Tibial artery (tissue), 4 donors: ENCODE results near the gene ACBD4.
A peak's percentile ranks its signal among the peaks of the same experiment; 100 is the strongest.

Experiments used
- DNase-seq, 2 donors: peaks; one replicate each; pipeline ENCODE4 v3.0.0-alpha.2; 2019
- H3K27ac ChIP-seq, 2 donors: fragments of 200-600 bp; sonication (generic) in 1 of 2; 1 replicate in 1 of 2; 2 replicates in 1 of 2; pipeline ENCODE4 v1.5.1; 2018 to 2019; ENCODE audit warnings: mild to moderate bottlenecking in 1 of 2
- H3K27me3 ChIP-seq, 2 donors: fragments of 200-600 bp; sonication (generic) in 1 of 2; one replicate each; pipeline versions ENCODE4 v1.5.1 to v1.6.0; 2016 to 2019
- H3K36me3 ChIP-seq, 3 donors: fragments of 200-600 bp; sonication (generic) in 2 of 3; one replicate each; pipeline ENCODE4 v1.5.1; 2016 to 2019; ENCODE audit warnings: mild to moderate bottlenecking in 2 of 3
- H3K4me1 ChIP-seq, 4 donors: fragments of 200-600 bp; sonication (generic) in 2 of 4; 1 replicate in 3 of 4; 2 replicates in 1 of 4; pipeline ENCODE4 v1.5.1; 2016 to 2019
- H3K4me3 ChIP-seq, 2 donors: fragments of 200-600 bp; sonication (generic) in 1 of 2; 1 replicate in 1 of 2; 2 replicates in 1 of 2; pipeline ENCODE4 v1.5.1; 2018 to 2019; ENCODE audit warnings: mild to moderate bottlenecking in 2 of 2
- H3K9me3 ChIP-seq, 3 donors: fragments of 200-600 bp; sonication (generic) in 1 of 3; one replicate each; pipeline ENCODE4 v1.5.1; 2016 to 2019
- CTCF ChIP-seq, 2 experiments: fragments of 200-600 bp in 1 of 2; fragments of 450-650 bp in 1 of 2; IDR thresholded peaks; one replicate each; pipeline ENCODE4 v1.5.1; 2017 to 2019; ENCODE audit warnings: antibody characterized with exemption in 2 of 2, mild to moderate bottlenecking in 1 of 2, moderate library complexity in 1 of 2
- intact Hi-C: fragments of 100-400 bp; cut with DNase I; formaldehyde crosslinking; loops from one replicate; pipeline ENCODE4 v1.15.0; 2023; ENCODE audit warnings: low total_unique reads

The ACBD4 gene

DNA sequence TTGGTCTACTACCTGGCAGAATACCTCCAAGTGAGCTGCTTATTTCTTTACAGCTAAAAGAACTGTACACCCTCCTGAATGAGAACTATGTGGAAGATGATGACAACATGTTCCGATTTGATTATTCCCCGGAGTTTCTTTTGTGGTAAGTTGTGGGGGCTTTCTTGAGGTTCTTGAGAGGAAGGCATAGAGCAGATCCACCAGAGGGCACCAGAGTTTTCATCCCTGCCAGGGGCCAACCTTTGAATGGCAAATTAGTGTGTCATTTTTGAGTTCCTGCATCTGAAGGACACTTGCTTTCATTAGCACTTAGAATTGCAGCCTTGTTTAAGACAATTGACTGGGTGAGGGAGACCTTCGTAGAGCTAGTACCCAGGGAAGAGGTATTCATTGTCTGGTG is 39.3 kb upstream of the ACBD4 start:
- intact Hi-C loops = loop anchor here (5.0 kb wide), 2 partner anchors 36 to 44 kb away; partner anchors contain the start of genes DCAKD and PLCD3
- H3K4me1 ChIP-seq = peaks cover 0 to 78% (median 64%) of the 10 kb centered on the region in 4 donors
- H3K4me3 ChIP-seq = no peak overlapping the region
- peaks cover 50 to 68% (median 67%) of the 10 kb centered on the region in 3 donors for H3K36me3 ChIP-seq
- H3K27me3 ChIP-seq = no peaks in the 10 kb centered on the region
- no peaks in the 10 kb centered on the region for H3K9me3 ChIP-seq
- peak; percentile 14 to 37 for TF ChIP-seq CTCF (IDR thresholded peaks at IDR 0.05)
- peak overlapping the region; percentile 84 to 87 for H3K27ac ChIP-seq
- DNase-seq = no peak

GRCh38 chr17:45096926-45097325 is 38.6 kb upstream of the ACBD4 start:
- H3K27me3 ChIP-seq = no peaks in the 10 kb centered on the region
- TF ChIP-seq CTCF (IDR thresholded peaks at IDR 0.05) = no peak
- H3K4me3 ChIP-seq = no peak overlapping the region
- intact Hi-C loops = loop anchor here (5.0 kb wide), 2 partner anchors 35 to 45 kb away; partner anchors contain the start of genes DCAKD and PLCD3
- H3K27ac ChIP-seq = peak overlapping the region; percentile 84 to 87
- H3K36me3 ChIP-seq = peaks cover 57 to 71% (median 69%) of the 10 kb centered on the region in 3 donors
- DNase-seq = no peak
- no peaks in the 10 kb centered on the region for H3K9me3 ChIP-seq
- peaks cover 0 to 74% (median 56%) of the 10 kb centered on the region in 4 donors for H3K4me1 ChIP-seq

DNA sequence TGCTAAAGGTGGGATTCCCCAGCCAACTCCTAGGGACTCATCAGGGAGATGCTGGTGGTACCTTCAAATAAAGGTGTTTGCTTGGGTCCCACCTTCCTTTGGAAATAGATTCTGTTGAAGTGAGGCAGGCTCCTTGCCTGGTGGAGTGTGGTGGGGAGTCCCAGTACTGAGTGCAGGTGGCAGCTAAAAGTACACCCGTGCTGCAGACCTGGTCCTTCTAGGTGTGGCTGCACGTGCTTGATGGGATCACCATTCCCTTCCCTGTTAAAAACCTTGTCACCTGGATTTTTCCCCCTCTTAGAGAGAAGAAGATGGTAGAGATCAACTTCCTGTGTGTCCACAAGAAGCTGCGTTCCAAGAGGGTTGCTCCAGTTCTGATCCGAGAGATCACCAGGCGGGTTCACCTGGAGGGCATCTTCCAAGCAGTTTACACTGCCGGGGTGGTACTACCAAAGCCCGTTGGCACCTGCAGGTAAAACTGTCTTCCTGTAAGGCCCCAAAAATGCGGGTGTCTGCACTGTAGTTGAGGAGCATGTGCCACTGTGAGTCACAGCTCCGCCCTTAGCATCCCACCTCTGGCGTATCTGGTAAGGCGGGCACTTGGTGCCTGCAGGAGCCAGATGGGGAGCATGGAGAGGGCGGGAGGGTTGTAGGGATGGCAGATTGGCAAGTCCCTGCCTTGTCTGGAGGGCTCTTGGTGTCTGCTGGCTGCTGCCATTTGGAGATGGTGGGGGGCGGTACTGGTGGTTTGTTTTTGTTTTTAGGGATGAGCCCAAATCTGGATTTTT is 37.2 kb upstream of the ACBD4 start:
- Histone ChIP-seq H3K27ac (peak overlapping the region; percentile 67 to 84), H3K4me1 (peaks cover 0 to 67% (median 43%) of the 10 kb centered on the region in 4 donors), H3K9me3 (no peaks in the 10 kb centered on the region), H3K27me3 (no peaks in the 10 kb centered on the region), H3K36me3 (peaks cover 70 to 84% (median 80%) of the 10 kb centered on the region in 3 donors), H3K4me3 (no peak overlapping the region)
- no peak for DNase-seq
- intact Hi-C loops = loop anchor here (5.0 kb wide), 2 partner anchors 34 to 46 kb away; partner anchors contain the start of genes DCAKD and PLCD3
- no peak for TF ChIP-seq CTCF (IDR thresholded peaks at IDR 0.05)

DNA sequence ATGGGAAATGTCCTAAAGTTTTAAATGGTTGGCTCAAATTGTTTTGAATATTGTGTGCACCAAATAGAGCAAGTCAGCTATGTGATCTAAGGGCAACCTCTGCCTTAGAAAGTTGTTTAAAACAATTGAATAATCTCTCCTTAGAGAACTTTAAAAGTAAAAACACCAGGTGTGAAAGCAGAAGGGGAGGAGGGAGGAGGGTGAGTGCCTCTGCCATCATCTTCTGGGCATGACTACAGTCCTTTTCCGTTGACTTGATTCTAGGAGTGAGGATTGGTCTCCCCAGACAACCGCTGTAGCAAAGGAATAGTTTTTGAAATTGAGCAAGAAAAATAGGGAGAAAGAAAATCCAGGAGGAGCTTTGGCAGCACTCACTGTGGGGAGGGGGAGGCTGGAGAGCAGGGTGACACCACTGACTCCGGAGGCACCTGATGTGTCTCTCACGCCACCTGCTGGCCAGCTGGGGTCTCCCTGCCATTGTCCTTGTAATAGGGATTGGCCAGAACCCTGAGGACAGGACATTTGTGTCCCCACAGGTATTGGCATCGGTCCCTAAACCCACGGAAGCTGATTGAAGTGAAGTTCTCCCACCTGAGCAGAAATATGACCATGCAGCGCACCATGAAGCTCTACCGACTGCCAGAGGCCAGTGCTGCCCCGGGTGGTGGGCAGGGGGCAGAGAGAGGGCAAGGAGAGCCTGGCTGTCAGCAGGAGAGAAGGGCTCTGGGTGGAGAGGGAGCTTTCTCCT is 36.4 kb upstream of the ACBD4 start:
- H3K4me1 ChIP-seq = peaks cover 0 to 60% (median 36%) of the 10 kb centered on the region in 4 donors
- H3K27me3 ChIP-seq = no peaks in the 10 kb centered on the region
- peaks cover 78 to 92% (median 87%) of the 10 kb centered on the region in 3 donors for H3K36me3 ChIP-seq
- intact Hi-C loops = loop anchor here (5.0 kb wide), 2 partner anchors 33 to 47 kb away; partner anchors contain the start of genes DCAKD and PLCD3
- H3K4me3 ChIP-seq = no peak overlapping the region
- no peaks in the 10 kb centered on the region for H3K9me3 ChIP-seq
- peak overlapping the region; percentile 67 to 84 for H3K27ac ChIP-seq
- DNase-seq = peak; percentile 91 to 94
- TF ChIP-seq CTCF (IDR thresholded peaks at IDR 0.05) = peak; percentile 91 to 93

GRCh38 chr17:45101546-45101882 is 34.0 kb upstream of the ACBD4 start:
- DNase-seq = no peak

More at GRCh38 chr17:45101546-45101882, 34.0 kb upstream of the ACBD4 start:
- Histone ChIP-seq H3K36me3 (peaks cover 84 to 97% (median 92%) of the 10 kb centered on the region in 3 donors), H3K27ac (peak overlapping the region; percentile 29 to 39), H3K4me3 (no peak overlapping the region), H3K4me1 (peaks cover 0 to 35% (median 22%) of the 10 kb centered on the region in 4 donors), H3K9me3 (no peaks in the 10 kb centered on the region), H3K27me3 (no peaks in the 10 kb centered on the region)
- TF ChIP-seq CTCF (IDR thresholded peaks at IDR 0.05) = no peak
- intact Hi-C loops = loop anchor here (5.0 kb wide), 1 partner anchor 79 kb away; no protein-coding TSS in a partner anchor
